Camera-type eye (tissue), 1 donor: ENCODE measurements around the gene MYDGF. TPM values are rescaled to one million over a fixed set of nuclear protein-coding genes. Genes with fewer than 3 reads are reported as not detected.

Experiments used
- total RNA-seq: library from RNA; depleted of rRNA; stranded (reverse); fragments of >200 nt; gene quantifications from one replicate; pipeline ENCODE4 v1.2.3, GENCODE V29; 2014

The MYDGF gene
- 31.3 TPM for total RNA-seq

GRCh38 chr19:4669723-4670480 is at the start of gene MYDGF:
MYDGF (minus strand) TSS chr19:4670342; CDS start chr19:4670334, 8 bp downstream.

DNA sequence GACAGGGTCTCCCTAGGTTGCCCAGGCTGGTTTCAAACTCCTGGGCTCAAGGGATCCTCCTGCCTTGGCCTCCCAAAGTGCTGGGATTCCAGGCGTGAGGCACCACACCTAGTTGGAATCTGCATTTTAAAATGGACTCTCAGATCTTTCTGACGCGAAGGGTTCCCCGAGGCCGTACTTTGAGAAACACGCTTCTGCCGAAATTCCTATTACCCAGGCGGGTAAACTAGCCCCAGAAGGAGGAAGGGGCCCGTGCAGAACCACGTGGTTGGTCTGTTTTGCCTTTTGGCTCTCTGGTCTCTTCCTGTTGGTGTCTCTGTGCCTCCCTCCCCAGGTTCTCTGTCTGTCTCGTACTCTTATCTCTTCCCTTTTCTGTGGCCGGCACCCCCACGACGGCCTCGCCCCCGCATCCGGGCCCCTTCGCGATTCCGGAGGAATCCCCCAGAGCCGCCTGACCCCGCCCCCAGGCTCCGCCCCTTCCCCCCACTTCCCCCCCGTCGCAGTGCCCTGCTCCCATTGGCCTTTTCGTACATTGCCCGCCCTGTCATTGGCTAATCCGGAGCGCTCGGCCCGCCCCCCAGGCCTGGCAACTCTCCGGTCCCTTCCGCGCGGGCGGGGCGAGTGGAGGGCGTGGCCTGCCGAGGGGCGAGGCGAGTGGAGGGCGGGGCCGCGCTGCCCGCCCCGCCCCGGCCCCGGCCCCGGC is 31.2 kb downstream of the MYDGF start, which contains the start of gene TNFAIP8L1:
Gene TNFAIP8L1, plus strand, starts transcription at position 689 of the 703 bp plus-strand sequence. CDS start 12,354 bp downstream, outside the sequence.

Other genes starting within 250 kb of the MYDGF start
- gene UBXN6, start 212.5 kb downstream of the MYDGF start, total RNA-seq = 84.2 TPM
- gene HDGFL2, start 198.0 kb downstream of the MYDGF start, total RNA-seq = 53.3 TPM
- 3.1 TPM for gene PLIN4, start 151.9 kb downstream of the MYDGF start, total RNA-seq
- 1.8 TPM for gene PLIN5, start 135.1 kb downstream of the MYDGF start, total RNA-seq
- gene LRG1, start 130.3 kb downstream of the MYDGF start, total RNA-seq = 0.99 TPM
- 13.1 TPM for gene SEMA6B, start 110.7 kb downstream of the MYDGF start, total RNA-seq
- 5.5 TPM for gene TNFAIP8L1, start 30.8 kb downstream of the MYDGF start, total RNA-seq
- gene DPP9, start 53.5 kb upstream of the MYDGF start, total RNA-seq = 41.6 TPM
- gene FEM1A, start 121.4 kb upstream of the MYDGF start, total RNA-seq = 19.0 TPM
- gene TICAM1, start 161.4 kb upstream of the MYDGF start, total RNA-seq = 3.7 TPM
- 82.9 TPM for gene PLIN3, start 197.3 kb upstream of the MYDGF start, total RNA-seq
- gene ARRDC5, start 232.6 kb upstream of the MYDGF start, total RNA-seq = not detected
- gene UHRF1, start 239.2 kb upstream of the MYDGF start, total RNA-seq = 28.5 TPM